Colonic mucosa (tissue), 4 donors: ENCODE measurements around the gene ASPG. TPM values are rescaled to one million over a fixed set of nuclear protein-coding genes. Genes with fewer than 3 reads are reported as not detected.

Experiments
- DNase-seq: peaks from one replicate; pipeline ENCODE4 v3.0.0-alpha.2; 2020
- H3K27ac ChIP-seq: fragments of 200-600 bp; one replicate; pipeline ENCODE4 v1.8.0; 2021
- H3K27me3 ChIP-seq: fragments of 200-600 bp; one replicate; pipeline ENCODE4 v1.8.0; 2021
- H3K36me3 ChIP-seq: fragments of 200-600 bp; one replicate; pipeline ENCODE4 v1.8.0; 2021
- H3K4me1 ChIP-seq: fragments of 200-600 bp; one replicate; pipeline ENCODE4 v1.8.0; 2021; ENCODE audit warnings: mild to moderate bottlenecking
- H3K4me3 ChIP-seq: fragments of 200-600 bp; one replicate; pipeline ENCODE4 v1.8.0; 2021
- H3K9ac ChIP-seq, 2 donors: one replicate each; pipeline ENCODE4 v1.7.0; 2013; ENCODE audit warnings: control low read depth in 2 of 2, low read depth in 2 of 2, low read length in 2 of 2
- H3K9me3 ChIP-seq: fragments of 200-600 bp; one replicate; pipeline ENCODE4 v1.8.0; 2021
- CTCF ChIP-seq: fragments of 200-600 bp; IDR thresholded peaks from one replicate; pipeline ENCODE4 v1.8.0; 2022; ENCODE audit warnings: antibody characterized with exemption, mild to moderate bottlenecking
- intact Hi-C: fragments of 100-400 bp; cut with DNase I; formaldehyde crosslinking; loops from one replicate; pipeline ENCODE4 v1.14.1; 2022
- total RNA-seq, 2 donors: library from RNA; stranded (reverse); fragmentation: NEBNext Ultra II Directional in 1 of 2; extraction: Animal tissue kit (Norgen Biotek cat#: 25700) in 1 of 2; gene quantifications; one replicate each; pipeline ENCODE4 v1.2.1, GENCODE V29; 2021
- donor health status: healthy.
- donor health status: DM: no; HTN: no; CAD: no.
- donor health status: DM: no; HTN: no; CAD: no.

The ASPG gene
- total RNA-seq, 2 donors from 2014 or later: 1.4 to 7.5 TPM

- no peaks in the 10 kb centered on the region for H3K27me3 ChIP-seq
Observed at GRCh38 chr14:104066279-104066678, 19.2 kb upstream of the ASPG start.

GRCh38 chr14:104066719-104067295 lies 18.7 kb upstream of the ASPG start:
- Histone ChIP-seq H3K27me3 (no peaks in the 10 kb centered on the region), H3K9me3 (no peaks in the 10 kb centered on the region), H3K4me3 (no peak overlapping the region), H3K4me1 (no peaks in the 10 kb centered on the region), H3K9ac (no peak overlapping the region), H3K36me3 (no peaks in the 10 kb centered on the region), H3K27ac (no peak overlapping the region)
- intact Hi-C loops: no loop called here
- no peak for DNase-seq
- no peak for TF ChIP-seq CTCF

More at GRCh38 chr14:104066279-104066678, 19.2 kb upstream of the ASPG start:
- no peak for DNase-seq
- intact Hi-C loops: no loop called here
- no peak for TF ChIP-seq CTCF
- Histone ChIP-seq H3K4me1 (no peaks in the 10 kb centered on the region), H3K9ac (no peak overlapping the region), H3K27ac (no peak overlapping the region), H3K9me3 (no peaks in the 10 kb centered on the region), H3K4me3 (no peak overlapping the region), H3K36me3 (no peaks in the 10 kb centered on the region)

- no peaks in the 10 kb centered on the region for H3K36me3 ChIP-seq
- H3K4me3 ChIP-seq: no peak overlapping the region
- no peak for DNase-seq
- TF ChIP-seq CTCF: no peak
- no peaks in the 10 kb centered on the region for H3K4me1 ChIP-seq
- no peaks in the 10 kb centered on the region for H3K27me3 ChIP-seq
- no peak overlapping the region for H3K9ac ChIP-seq
- no peaks in the 10 kb centered on the region for H3K9me3 ChIP-seq
- no peak overlapping the region for H3K27ac ChIP-seq
- intact Hi-C loops: no loop called here
Observed at GRCh38 chr14:104069541-104069940, 16.0 kb upstream of the ASPG start.

GRCh38 chr14:104072586-104072985 lies 12.9 kb upstream of the ASPG start:
- no peaks in the 10 kb centered on the region for H3K4me1 ChIP-seq
- H3K4me3 ChIP-seq: no peak overlapping the region
- H3K9ac ChIP-seq: no peak overlapping the region
- no peak for TF ChIP-seq CTCF
- no peaks in the 10 kb centered on the region for H3K36me3 ChIP-seq
- H3K27ac ChIP-seq: no peak overlapping the region
- intact Hi-C loops: no loop called here
- no peaks in the 10 kb centered on the region for H3K27me3 ChIP-seq
- DNase-seq: no peak
- no peaks in the 10 kb centered on the region for H3K9me3 ChIP-seq

GRCh38 chr14:104073764-104074163 lies 11.7 kb upstream of the ASPG start:
- intact Hi-C loops: no loop called here
- Histone ChIP-seq H3K4me1 (no peaks in the 10 kb centered on the region), H3K27me3 (no peaks in the 10 kb centered on the region), H3K9ac (no peak overlapping the region), H3K4me3 (no peak overlapping the region), H3K9me3 (no peaks in the 10 kb centered on the region), H3K36me3 (no peaks in the 10 kb centered on the region), H3K27ac (no peak overlapping the region)
- DNase-seq: no peak
- TF ChIP-seq CTCF: no peak
